Calu3 (cell line): Measurements from ENCODE around the gene PPP1R3D. TPM values are rescaled to one million over a fixed set of nuclear protein-coding genes. Genes with fewer than 3 reads are reported as not detected.

Experiments
- BruUV-seq: library from RNA; stranded (reverse); fragments of 400-500 nt; replicated peaks from 2 replicates; lab custom pipeline; 2021; lab: Mats Ljungman, UMichigan
- CTCF ChIA-PET: fragments of 300-600 bp; sonication (Branson Sonifier 250); formaldehyde crosslinking; loops from one replicate; lab custom pipeline; 2022; ENCODE audit warnings: antibody characterized with exemption; lab: Charles Lee
- DNase-seq: peaks from one replicate; pipeline ENCODE4 v3.0.0; 2022
- H3K27ac Mint-ChIP-seq: one replicate; pipeline ENCODE4 v1.8.0; 2022; ENCODE audit warnings: mixed read lengths; ENCODE audit not compliant: unreplicated experiment
- H3K27me3 Mint-ChIP-seq: one replicate; pipeline ENCODE4 v1.8.0; 2022; ENCODE audit warnings: mixed read lengths; ENCODE audit not compliant: unreplicated experiment
- H3K36me3 Mint-ChIP-seq: one replicate; pipeline ENCODE4 v1.8.0; 2022; ENCODE audit warnings: mild to moderate bottlenecking, moderate library complexity, mixed read lengths; ENCODE audit not compliant: insufficient read depth, unreplicated experiment
- H3K4me1 Mint-ChIP-seq: one replicate; pipeline ENCODE4 v1.8.0; 2022; ENCODE audit warnings: mild to moderate bottlenecking, low read depth, mixed read lengths; ENCODE audit not compliant: unreplicated experiment
- H3K4me3 Mint-ChIP-seq: one replicate; pipeline ENCODE4 v1.8.0; 2022; ENCODE audit warnings: mild to moderate bottlenecking, low read depth, moderate library complexity, mixed read lengths; ENCODE audit not compliant: unreplicated experiment
- H3K9me3 Mint-ChIP-seq: one replicate; pipeline ENCODE4 v1.8.0; 2022; ENCODE audit warnings: low read depth, mixed read lengths; ENCODE audit not compliant: unreplicated experiment
- CTCF ChIP-seq: fragments of 200-600 bp; IDR thresholded peaks from one replicate; pipeline ENCODE4 v1.8.0; 2022; ENCODE audit warnings: antibody characterized with exemption; ENCODE audit not compliant: unreplicated experiment
- intact Hi-C: fragments of 100-400 bp; cut with micrococcal nuclease; formaldehyde crosslinking; loops from one replicate; pipeline ENCODE4 v1.10.0; 2022; ENCODE audit not compliant: unreplicated experiment
- total RNA-seq: library from RNA; stranded (reverse); gene quantifications from 2 replicates; pipeline ENCODE4 v1.2.3, GENCODE V29; 2022

The PPP1R3D gene
- total RNA-seq, 1 experiment from 2014 or later, result 17.9 TPM

- CTCF ChIA-PET, result no interaction called here
- Mint-ChIP-seq H3K4me1 (no peaks in the 10 kb centered on the region), H3K9me3 (no peaks in the 10 kb centered on the region), H3K4me3 (no peak overlapping the region), H3K36me3 (no peaks in the 10 kb centered on the region), H3K27ac (no peak overlapping the region), H3K27me3 (no peaks in the 10 kb centered on the region)
- BruUV-seq, result no TSS peak
- intact Hi-C loops, result no loop called here
- no peak for TF ChIP-seq CTCF
- no peak for DNase-seq
These were observed 31.2 kb downstream of the PPP1R3D start for GRCh38 chr20:59908855-59909254.

- no peak overlapping the region for H3K4me3 Mint-ChIP-seq
- intact Hi-C loops, result no loop called here
- no peak for DNase-seq
- no peak overlapping the region for H3K27ac Mint-ChIP-seq
- H3K4me1 Mint-ChIP-seq, result no peaks in the 10 kb centered on the region
- no peaks in the 10 kb centered on the region for H3K27me3 Mint-ChIP-seq
- TF ChIP-seq CTCF, result no peak
- no peaks in the 10 kb centered on the region for H3K9me3 Mint-ChIP-seq
- H3K36me3 Mint-ChIP-seq, result no peaks in the 10 kb centered on the region
- no TSS peak for BruUV-seq
- CTCF ChIA-PET, result no interaction called here
These were observed 36.5 kb downstream of the PPP1R3D start for GRCh38 chr20:59903621-59904020.

GRCh38 chr20:59902470-59902869 is 37.6 kb downstream of the PPP1R3D start:
- no TSS peak for BruUV-seq
- intact Hi-C loops, result no loop called here
- no peaks in the 10 kb centered on the region for H3K4me1 Mint-ChIP-seq
- CTCF ChIA-PET, result no interaction called here
- no peak overlapping the region for H3K27ac Mint-ChIP-seq
- no peak for DNase-seq
- H3K9me3 Mint-ChIP-seq, result no peaks in the 10 kb centered on the region
- no peaks in the 10 kb centered on the region for H3K27me3 Mint-ChIP-seq
- TF ChIP-seq CTCF, result no peak
- H3K36me3 Mint-ChIP-seq, result no peaks in the 10 kb centered on the region
- no peak overlapping the region for H3K4me3 Mint-ChIP-seq

- CTCF ChIA-PET, result no interaction called here
- intact Hi-C loops, result no loop called here
- no peak for DNase-seq
- Mint-ChIP-seq H3K4me3 (no peak overlapping the region), H3K27me3 (no peaks in the 10 kb centered on the region), H3K9me3 (no peaks in the 10 kb centered on the region), H3K36me3 (no peaks in the 10 kb centered on the region), H3K27ac (no peak overlapping the region), H3K4me1 (no peaks in the 10 kb centered on the region)
- no TSS peak for BruUV-seq
- no peak for TF ChIP-seq CTCF
These were observed 44.2 kb downstream of the PPP1R3D start for GRCh38 chr20:59895908-59896307.
